ENCODE results near the gene CCNL1.
A peak's percentile ranks its signal among the peaks of the same experiment; 100 is the strongest.
"Not testable (repeated sequence)": the region's sequence is repeated elsewhere in the genome, so short reads cannot be mapped to it uniquely, and the experiment has no call there.

Gene CCNL1

DNA sequence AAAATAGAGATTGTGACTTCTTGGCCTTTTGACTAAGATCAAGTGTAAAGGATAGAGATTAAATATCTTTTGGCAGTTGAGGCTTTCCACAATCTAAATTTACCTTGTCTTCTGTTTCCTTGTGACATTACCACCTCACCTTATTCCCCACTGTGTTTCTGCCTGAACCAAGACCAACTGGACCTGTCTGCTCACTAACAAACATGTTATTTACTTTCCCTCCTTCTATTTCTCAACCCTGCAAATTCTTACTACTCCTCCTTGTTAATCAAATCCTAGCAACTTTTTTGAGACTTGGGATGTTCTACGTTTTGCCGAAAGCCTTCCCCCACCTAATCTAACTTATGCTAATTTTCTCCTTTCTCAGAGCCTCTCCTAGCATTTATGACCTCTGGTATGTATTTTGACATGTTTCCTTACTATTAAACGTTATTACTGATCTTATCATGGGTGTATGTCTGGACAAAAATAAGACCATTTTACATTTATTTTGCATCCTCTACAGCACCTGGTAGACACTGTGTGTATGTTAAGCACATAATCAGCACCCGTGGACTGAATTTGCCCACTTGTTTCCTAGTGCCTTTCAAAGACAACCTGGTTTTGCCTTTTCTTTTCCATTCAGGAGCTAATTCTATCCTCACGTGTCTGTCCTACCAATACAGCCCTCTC, 7.6 kb upstream of the CCNL1 start:
- DNase-seq, result no peak

DNA sequence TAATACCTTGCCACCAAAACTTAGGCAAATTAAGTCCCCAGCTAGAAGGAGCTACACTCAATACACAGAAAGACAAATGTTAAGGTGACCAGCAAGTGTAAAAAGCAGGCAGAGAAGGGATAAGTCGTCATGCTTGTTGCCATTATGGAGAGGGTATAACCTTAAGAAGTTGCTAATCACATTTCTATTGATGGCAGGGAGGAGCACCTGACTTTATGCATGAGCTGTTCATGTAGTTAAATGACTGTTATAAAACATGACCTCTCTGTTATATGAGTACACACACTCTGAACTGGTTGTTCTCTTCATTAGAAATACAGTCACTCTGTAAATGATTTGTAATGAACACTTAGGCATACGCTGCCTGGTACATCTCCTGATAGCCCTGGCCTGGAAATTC, 6.6 kb upstream of the CCNL1 start:
- no peak for DNase-seq

DNA sequence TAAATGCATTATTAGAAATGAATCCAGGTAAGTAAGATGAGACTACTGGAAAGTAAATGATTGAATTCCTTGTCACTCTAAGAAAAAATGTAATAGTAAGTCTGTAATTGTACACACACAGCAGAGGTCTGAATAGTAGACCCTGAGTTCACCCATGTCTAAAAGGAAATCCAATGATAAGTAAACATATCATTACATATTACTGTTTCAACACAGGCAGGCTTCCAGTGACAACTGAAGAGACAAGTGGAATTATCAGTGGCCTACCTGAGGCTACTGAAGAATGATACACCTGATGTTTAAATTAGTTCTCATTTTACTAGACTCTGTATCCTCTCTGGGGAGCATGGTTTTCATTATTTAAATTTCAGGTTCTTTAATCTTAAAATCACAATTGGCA, 6.2 kb upstream of the CCNL1 start:
- DNase-seq, result no peak

DNA sequence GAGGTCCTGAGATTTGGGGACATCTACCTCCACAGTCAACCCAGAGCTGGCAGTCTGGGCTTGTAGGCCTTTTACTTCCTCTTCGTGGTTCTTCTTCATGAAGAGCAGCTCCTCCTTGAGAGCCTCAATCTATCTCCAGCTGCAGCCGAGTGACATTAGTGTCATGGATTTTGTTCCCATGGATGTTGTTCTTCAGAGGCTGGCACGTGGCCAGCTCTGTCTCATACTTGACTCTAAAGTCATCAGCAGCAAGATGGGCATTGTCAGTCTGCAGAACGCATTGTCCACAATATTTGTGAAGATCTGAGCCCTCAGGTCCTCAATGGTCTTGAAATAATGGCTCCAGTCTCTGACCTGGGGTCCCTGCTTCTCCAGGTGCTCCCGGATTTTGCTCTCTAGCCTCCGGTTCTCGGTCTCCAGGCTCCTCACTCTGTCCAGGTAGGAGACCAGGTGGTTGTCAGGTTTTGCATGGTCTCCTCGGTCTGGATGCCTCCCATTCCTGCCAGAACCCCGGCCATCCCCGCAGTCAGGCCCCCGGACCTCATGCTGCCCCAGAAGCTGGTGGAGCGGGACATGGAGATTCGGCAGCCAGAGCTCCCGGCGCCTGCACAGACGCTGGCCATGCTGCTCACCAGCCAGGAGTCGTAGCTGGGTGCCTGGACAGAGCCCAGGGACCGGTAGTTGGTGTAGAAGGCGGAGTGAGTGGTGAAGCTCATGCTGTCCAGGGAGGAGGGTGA, 3.4 kb upstream of the CCNL1 start:
- no peak for DNase-seq

DNA sequence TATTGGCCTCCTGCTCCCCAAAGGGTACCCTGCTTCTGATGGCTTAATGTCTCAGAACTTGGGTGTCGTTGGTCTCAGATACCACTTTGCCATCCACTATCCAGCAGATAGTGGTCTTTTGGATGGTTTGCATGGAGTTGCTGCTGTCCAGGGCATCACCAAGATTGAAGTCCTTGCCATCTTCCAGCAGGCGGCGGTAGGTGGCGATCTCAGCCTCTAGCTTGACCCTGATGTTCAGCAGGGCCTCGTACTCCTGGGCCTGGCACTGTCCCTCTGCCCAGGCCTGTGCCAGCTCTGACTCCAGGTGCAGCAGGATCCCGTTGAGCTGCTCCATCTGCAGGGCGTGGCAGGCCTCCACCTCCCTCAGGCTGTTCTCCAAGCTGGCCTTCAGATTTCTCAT, 2.7 kb upstream of the CCNL1 start:
- DNase-seq, result not testable (repeated sequence)

DNA sequence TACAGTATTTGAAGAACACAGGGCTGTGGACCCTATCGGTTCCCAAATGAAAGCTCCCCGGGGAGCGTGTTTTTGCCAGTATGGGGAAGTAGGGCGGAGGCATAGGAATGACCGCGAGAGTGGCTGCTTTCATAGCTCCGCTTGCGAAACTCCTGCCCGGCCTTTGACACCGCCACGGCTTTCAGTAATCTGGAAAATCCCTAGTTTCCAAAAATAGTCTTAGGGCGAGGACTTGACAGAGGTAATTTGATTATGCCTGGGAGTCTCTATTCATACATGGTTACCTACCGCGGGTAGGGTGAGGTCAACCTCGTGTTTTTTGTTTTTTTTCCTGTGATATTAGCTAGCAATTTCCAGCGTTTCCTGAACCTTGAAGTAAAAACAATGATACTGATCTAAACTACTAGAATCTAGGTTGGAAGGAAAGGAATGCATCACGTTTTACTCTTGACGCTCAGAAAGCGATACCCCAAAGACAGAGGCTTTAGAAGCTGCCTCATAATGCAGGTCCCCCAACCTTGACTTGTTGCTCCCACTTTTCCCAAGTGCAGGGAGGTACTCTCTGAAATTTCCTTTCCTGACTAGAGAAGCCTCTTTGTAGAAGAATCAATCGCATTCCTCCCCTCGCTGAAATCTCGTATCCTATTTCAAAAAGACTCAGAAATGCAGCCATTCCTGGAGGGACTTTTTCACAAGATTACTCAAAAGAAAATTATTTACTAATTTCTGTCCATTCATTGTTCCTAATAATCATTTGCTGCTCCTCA, 894 bp upstream of the CCNL1 start:
- DNase-seq, result peak; percentile 61

DNA sequence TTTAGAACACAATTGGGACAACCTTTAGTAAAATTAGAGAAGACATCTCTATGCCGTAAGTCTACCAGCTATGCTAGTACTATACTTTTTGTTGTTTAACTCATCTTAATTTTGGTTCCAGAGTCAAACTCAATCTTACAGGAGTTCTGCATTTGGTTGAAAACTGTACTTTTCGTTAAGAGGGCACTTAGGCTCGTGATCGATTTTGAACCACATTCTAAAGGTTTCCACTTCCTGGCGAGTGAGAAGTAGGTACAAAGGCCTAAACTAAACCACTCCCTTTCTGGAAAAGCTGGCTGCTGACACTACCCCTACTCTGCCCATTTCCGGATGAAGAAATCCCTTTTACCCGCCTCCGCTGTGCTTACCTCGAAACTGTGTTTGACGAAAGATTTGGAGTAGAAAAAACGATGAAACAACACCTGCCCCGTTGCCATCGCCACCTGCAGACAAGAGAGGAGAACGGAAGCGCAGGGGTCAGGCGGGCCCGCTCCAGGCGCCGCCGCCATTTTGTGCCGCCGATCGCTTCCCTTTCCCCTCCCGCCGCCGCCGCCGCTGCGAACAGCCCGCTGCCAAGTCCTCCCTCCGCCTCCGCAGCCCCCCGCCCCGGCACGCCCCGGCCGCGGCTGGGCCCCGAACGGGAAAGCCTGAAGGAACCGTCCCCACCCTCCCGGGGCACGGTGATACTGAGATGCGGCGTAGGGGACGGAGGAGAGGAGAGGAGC, 748 bp downstream of the CCNL1 start:
- peak; percentile 82 for DNase-seq

DNA sequence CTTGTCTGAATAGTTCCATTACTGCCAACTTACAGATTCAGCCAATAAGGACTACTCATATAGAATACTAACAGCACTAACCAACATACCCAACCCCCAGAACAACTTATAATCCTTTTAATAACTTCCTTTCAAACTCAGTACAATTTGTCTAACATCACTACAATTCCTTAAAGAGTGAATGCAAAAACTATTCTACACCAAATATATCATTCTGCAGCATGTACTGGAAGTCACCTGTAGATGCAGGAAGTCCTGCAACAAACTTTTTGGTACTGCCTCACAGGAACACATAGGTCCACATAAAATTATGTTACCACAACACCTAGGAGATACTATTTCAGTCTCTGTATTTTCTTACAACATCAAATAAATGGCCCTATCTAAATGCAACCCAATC, 2.1 kb downstream of the CCNL1 start:
- no peak for DNase-seq

DNA sequence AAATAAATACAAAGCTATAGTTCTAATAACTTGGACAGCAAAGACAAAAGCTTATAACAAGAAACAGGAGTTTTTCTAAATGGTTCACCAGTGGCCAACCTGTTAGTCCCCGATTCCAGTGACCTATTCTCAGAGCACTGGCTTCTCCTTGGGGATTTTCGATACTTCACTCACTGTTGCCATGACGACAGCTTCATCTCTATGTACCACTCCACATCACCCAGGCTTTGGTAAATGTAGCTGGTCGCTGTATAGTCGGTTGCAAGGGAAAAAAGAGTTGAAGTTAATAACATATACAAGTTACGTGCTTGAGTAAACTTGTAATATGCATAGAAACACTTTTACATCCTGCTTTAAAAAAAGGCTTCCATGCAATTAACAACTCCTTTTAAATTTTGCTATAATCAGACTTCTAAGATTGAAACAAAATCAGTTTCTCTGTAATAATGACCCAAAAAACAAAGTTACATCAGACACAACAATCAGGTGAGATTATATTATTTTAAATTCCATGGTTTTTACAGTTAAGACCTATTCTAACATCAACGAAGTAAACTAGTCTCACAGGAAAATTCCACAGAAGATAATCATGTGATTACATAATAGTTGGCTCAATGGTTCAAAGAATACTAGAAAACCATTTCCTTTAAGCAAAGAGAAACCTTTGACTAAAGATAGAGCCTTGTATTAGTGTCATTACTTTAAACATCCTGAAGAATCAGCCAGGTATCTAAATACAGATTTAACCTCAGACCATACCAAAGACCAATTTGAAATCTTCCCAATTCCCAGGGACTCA, 2.9 kb downstream of the CCNL1 start:
- DNase-seq, result peak; percentile 61

DNA sequence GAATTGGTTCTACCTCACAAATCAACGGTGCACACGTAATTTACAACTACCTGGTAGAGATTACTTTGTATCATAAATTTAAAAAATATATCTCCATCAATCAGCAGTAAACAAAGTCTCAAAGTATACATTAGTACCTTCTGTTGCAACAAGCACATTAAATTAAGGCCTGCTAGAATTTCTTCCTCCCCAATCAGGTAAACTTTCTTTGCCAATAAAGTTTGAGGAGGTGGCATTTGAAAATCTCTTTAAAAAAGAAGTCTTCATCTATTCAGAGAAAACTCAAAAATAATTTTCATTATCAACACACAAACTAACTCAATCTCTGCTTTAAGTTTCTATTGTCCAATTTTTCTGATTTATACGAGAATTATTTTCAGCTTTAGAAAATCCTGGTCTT, 4.4 kb downstream of the CCNL1 start:
- DNase-seq, result no peak

DNA sequence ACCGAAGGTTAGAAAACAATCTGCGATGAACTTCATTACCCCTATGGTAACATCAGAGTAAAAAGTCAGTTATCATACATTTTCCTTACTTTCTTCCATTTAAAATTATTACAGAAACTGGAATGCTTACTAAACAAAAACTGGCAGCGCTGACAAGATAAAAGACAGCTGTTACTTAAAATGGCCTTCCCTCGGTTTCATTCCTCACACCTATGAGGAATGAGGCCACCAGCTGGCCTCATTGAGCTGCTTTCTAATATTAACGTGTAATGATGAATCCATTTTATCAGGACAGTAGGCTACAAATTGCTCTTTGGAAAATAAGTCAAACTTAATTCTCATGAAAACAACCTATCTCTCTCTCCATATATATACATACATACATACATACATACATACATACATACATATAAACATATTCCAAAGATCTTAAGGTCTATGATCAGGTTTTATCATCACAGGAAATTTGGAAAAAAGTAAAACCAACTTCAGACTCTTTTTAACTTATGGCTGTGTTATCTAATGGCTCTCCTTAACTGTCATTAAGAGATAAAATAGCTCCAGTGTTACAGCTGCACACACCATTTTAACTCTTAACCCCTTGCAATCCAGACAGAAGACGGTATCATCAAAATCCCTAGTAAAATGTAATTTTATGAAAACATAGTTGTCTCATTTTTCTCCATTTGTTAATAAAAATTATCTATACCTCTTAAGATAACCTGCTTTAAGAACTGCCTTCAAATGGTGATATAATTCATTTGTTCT, 5.2 kb downstream of the CCNL1 start:
- DNase-seq, result no peak

DNA sequence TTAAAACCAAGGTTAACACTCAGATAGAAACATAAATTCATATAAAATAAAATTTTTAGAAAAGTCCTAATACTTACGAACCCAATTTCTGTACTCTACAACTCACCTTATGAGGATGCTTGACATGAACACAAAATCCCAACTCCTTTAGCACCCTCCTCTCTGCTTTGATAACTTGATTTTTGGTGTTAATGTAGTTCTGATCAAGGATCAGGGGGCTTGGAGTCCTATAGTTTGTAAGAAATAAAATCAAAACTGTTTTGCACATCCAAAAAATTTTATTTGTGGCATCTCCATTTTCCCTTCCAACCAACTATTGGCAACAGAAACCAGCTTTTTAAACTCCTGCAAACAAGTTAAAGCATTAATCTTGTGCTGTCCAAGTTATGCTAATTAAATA, 7.0 kb downstream of the CCNL1 start:
- DNase-seq, result no peak

DNA sequence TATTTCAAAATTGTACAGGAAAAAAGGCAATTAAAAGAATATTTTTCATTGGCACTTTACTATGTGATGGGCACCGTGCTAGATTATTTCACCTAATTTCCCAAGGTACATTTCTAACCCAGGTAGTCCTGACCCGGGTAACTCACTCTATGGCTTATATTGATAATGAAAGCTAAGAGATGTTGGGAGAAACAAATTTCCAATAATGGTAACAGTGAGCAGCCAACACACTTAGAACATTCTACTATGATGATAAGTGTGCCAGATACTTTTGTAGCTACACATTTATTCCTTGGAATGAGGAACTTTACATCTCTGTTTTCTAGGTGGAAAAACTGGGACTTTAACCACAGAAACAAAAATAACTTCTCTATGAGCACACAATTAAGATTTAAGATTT, 7.5 kb downstream of the CCNL1 start:
- DNase-seq, result no peak

DNA sequence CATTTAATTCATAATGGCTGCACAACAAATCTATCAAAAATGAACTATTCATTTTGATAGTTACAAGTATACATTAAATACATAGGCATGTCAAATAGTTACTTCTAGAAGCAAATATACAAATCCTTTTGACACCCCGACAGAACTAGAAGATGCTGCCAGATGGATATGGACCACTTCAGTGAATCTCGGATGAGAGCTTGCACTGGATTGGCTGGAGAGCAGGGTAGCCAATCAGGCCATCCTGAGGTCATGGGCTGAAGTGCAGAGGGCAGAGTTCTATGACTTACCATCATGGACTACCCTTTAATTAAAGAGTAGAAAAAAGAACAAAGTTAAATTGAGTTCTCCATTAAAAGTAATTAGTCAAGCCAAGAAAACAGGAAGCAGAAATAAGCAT, 8.3 kb downstream of the CCNL1 start:
- DNase-seq, result no peak

DNA sequence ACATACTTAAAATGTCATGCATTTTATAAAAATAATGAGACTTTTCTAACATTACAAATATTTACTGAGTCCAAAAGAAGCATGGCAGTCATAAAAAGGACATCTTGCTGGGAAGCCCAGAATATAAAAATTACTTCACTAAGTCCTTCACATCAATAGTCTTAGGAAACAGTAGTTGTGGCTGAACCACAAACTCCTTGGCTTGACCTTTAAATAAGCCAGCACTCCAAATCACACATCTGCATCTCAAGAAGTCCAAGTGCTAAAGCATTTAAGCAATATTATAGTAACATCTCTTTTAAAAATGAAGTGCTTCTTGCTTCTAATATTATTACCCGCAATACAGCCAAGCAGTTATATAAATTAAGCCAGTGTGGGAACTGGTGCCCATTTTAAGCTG, 8.8 kb downstream of the CCNL1 start:
- DNase-seq, result no peak

DNA sequence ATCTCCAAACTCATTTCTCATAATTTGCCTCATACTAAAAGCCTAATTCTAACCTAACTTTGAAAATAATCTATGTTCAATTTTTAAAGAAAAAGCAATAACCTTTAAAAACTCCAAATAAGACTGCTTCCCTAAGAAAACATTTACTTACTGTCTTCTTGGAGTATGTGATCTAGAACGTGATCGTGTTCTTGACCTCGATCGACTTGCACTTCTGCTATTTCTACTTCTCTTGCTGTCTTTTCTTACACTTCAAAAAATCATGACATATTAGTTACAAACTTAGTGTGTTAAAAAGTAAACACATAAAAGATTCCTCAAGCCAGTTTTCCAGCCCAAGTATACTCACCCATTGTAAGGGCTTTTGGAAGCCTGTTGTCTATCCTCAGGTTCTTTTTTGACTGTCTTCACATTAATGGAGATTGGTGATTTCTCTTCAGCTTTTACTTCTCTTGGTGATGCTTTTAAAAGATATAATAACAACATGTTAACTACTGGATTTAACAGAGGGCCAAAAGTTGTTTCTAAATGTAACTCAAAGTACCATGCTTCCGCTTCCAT, 10.7 kb downstream of the CCNL1 start:
- DNase-seq, result no peak

DNA sequence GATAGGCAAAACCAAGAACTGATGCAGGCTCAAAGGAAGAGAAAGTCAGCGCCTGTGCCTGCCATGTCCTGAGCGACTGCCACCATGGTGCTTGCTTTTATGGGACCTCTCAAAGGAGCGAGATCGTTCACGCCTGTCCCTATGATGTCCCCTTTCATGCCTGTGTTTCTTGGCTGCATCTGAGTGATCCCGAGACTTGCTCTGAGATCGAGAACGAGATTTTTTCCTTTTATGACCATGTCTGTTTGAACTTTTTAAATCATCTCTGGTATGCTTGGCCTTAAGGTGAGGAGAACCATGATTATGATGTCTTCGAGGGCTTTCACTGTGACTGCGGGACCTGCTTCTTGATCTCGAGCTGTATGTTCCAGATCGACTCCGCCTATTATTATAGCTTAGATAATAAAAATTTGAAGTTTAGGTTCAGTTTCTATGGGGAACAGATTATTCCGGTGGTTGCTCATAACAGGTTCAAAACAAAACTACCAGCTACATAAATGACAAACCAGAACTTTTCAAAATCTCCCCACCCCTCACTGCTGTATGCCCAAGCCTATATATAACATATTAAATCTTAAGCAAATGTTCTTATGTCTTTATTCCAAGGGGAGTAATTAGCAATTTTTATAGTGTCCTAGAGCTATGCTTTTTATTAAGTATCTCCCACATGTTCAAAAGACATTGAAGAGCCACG, 11.6 kb downstream of the CCNL1 start:
- no peak for DNase-seq

DNA sequence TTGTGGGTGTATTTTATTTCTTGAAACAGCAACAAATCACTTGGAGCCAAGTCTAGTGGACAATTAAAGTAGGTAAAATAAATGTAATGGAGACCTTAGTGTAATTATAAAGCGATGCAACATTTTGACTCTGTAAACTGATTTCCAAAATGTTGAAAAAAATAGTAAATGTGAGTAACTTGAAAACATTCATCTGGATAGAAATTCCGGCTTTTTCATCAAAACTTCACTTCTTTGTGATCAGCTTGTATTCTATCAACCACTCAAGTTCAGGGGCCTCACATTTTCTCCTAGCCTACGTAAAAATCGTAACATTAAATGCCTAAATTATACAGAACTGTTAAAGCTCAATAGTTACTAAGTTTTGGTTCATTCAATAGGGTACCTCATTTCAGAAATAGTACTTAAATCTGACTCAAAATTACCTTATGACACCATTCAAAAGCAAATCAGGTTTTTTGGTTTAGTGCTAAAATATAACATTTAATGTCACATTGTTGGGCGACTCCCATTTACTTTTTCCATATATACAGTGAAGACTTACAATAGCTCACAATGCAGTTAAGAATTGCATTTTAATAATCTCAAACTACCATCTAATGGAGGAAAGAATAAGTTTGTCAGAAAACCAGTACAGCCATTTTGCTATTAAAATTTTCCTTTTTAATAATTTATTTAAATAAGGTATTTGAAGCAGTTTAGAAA, 12.7 kb downstream of the CCNL1 start:
- no peak for DNase-seq

DNA sequence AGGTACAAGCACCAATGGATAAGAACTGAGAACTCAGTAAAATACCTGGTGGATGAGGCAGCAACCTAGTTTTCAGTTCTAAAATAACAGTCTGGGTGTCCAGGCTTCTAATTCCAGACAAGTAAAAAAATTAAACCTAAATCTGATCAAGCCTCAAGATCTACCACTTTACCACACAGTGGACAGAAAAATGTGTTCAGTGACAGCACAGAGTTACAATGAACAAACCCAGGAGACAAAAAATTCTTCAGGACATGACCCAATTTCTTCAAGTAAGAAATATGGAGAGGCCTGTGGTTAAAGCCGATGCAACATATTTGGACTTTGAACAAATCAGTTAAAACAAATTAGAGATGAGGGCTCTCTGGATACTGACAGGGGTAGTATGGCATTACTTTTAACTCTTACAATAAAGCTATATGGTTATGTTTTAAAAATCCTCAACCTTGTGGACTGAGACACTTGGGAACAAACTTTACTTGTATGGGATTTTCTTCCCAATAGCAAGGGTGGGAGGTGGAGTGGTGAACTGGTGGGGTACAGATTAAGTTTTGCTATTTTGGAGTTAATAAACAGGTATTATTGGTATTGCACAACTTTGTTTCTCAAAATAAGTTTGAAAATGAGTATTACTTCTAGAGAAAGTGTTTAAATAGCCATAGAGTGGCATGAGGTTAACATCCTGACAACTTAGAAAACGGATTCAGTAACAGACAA, 14.2 kb downstream of the CCNL1 start:
- DNase-seq, result no peak

Data from NCI-H1105 (cell line).